Prostate gland (tissue), 2 donors: ENCODE results near the gene CPSF4L. TPM values are rescaled to one million over a fixed set of nuclear protein-coding genes. Genes with fewer than 3 reads are reported as not detected.

Experiments
- DNase-seq: peaks from one replicate; pipeline ENCODE4 v3.0.0-alpha.2; 2019; ENCODE audit warnings: low spot score
- H3K27ac ChIP-seq, 2 donors: fragments of 200-600 bp; sonication (generic); 2 replicates each; pipeline ENCODE4 v1.5.1; 2017 to 2019
- H3K27me3 ChIP-seq: fragments of 200-600 bp; sonication (generic); replicated peaks from 2 replicates; pipeline ENCODE4 v1.5.1; 2019; ENCODE audit not compliant: insufficient read depth
- H3K36me3 ChIP-seq, 2 donors: fragments of 200-600 bp; sonication (generic); 1 replicate in 1 of 2; 2 replicates in 1 of 2; pipeline versions ENCODE4 v1.5.1 to v1.8.1; 2017 to 2019
- H3K4me1 ChIP-seq: fragments of 200-600 bp; sonication (generic); replicated peaks from 2 replicates; pipeline ENCODE4 v1.5.1; 2019
- H3K4me3 ChIP-seq, 2 donors: fragments of 200-600 bp; sonication (generic); 2 replicates each; pipeline ENCODE4 v1.5.1; 2017 to 2019
- H3K9me3 ChIP-seq: fragments of 200-600 bp; sonication (generic); 2 replicates; pipeline ENCODE4 v1.5.1; 2017
- POLR2A ChIP-seq: fragments of 450-650 bp; IDR thresholded peaks from one replicate; pipeline ENCODE4 v1.6.1; 2016; ENCODE audit warnings: antibody characterized with exemption, mild to moderate bottlenecking
- POLR2AphosphoS5 ChIP-seq: sonication (generic); formaldehyde crosslinking; IDR thresholded peaks from one replicate; pipeline ENCODE4 v1.6.1; 2017; ENCODE audit warnings: antibody characterized with exemption
- WGBS: methylation state at CpG from one replicate; pipeline ENCODE4 v1.1.5; 2018; 5-methylcytosine and 5-hydroxymethylcytosine counted together
- intact Hi-C: fragments of 100-400 bp; cut with DNase I; formaldehyde crosslinking; loops from one replicate; pipeline ENCODE4 v1.14.2; 2022
- total RNA-seq, 2 donors: library from RNA; depleted of rRNA; stranded (reverse); fragments of >200 nt; gene quantifications; one replicate each; pipeline ENCODE4 v1.1.0, GENCODE V29; 2016
- TF ChIP-seq, protein P1 (sequence below), 4 experiments: fragments of 200-600 bp in 2 of 4; fragments of 450-650 bp in 2 of 4; sonication (generic) in 2 of 4; IDR thresholded peaks; 1 replicate in 3 of 4; 2 replicates in 1 of 4; pipeline ENCODE4 v1.5.1; 2016 to 2019; ENCODE audit warnings: antibody characterized with exemption in 4 of 4, mild to moderate bottlenecking in 2 of 4, moderate library complexity in 2 of 4

The CPSF4L gene
- total RNA-seq, 2 donors from 2014 or later, result not detected

- H3K9me3 ChIP-seq, result no peaks in the 10 kb centered on the region
- peak overlapping the region; percentile 82 to 86 for H3K27ac ChIP-seq
- no peak overlapping the region for H3K4me3 ChIP-seq
- WGBS, result 27% methylated on average over 7 of the region's 7 CpGs
- no peak for DNase-seq
- no peak for TF ChIP-seq POLR2A
- TF ChIP-seq, protein P1, sequence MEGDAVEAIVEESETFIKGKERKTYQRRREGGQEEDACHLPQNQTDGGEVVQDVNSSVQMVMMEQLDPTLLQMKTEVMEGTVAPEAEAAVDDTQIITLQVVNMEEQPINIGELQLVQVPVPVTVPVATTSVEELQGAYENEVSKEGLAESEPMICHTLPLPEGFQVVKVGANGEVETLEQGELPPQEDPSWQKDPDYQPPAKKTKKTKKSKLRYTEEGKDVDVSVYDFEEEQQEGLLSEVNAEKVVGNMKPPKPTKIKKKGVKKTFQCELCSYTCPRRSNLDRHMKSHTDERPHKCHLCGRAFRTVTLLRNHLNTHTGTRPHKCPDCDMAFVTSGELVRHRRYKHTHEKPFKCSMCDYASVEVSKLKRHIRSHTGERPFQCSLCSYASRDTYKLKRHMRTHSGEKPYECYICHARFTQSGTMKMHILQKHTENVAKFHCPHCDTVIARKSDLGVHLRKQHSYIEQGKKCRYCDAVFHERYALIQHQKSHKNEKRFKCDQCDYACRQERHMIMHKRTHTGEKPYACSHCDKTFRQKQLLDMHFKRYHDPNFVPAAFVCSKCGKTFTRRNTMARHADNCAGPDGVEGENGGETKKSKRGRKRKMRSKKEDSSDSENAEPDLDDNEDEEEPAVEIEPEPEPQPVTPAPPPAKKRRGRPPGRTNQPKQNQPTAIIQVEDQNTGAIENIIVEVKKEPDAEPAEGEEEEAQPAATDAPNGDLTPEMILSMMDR (IDR thresholded peaks at IDR 0.05), result peak in 1 of 4 experiments; percentile 5
- H3K4me1 ChIP-seq, result peaks cover 68% of the 10 kb centered on the region
- no peaks in the 10 kb centered on the region for H3K27me3 ChIP-seq
- H3K36me3 ChIP-seq, result no peaks in the 10 kb centered on the region
- intact Hi-C loops, result no loop called here
Observed at GRCh38 chr17:73289549-73290254, 28.0 kb upstream of the CPSF4L start.

- TF ChIP-seq POLR2A (no peak), POLR2AphosphoS5 (peak; percentile 55)
- TF ChIP-seq, protein P1 (IDR thresholded peaks at IDR 0.05), result no peak
- 40% methylated on average over 19 of the region's 19 CpGs for WGBS
- intact Hi-C loops, result no loop called here
- H3K27me3 ChIP-seq, result no peaks in the 10 kb centered on the region
- peak; percentile 84 for DNase-seq
- no peaks in the 10 kb centered on the region for H3K36me3 ChIP-seq
- H3K4me1 ChIP-seq, result peaks cover 69% of the 10 kb centered on the region
- peak overlapping the region; percentile 82 to 86 for H3K27ac ChIP-seq
- H3K9me3 ChIP-seq, result no peaks in the 10 kb centered on the region
- no peak overlapping the region for H3K4me3 ChIP-seq
Observed at GRCh38 chr17:73288534-73289302, 27.0 kb upstream of the CPSF4L start.

GRCh38 chr17:73286863-73287296 is 25.2 kb upstream of the CPSF4L start:
- Histone ChIP-seq H3K4me3 (no peak overlapping the region), H3K27ac (peak overlapping the region; percentile 82 to 86), H3K4me1 (peaks cover 56% of the 10 kb centered on the region), H3K36me3 (no peaks in the 10 kb centered on the region), H3K27me3 (no peaks in the 10 kb centered on the region), H3K9me3 (no peaks in the 10 kb centered on the region)
- peak; percentile 85 for TF ChIP-seq POLR2AphosphoS5
- TF ChIP-seq, protein P1 (IDR thresholded peaks at IDR 0.05), result no peak
- intact Hi-C loops, result no loop called here
- WGBS, result 26% methylated on average over 8 of the region's 8 CpGs
- peak; percentile 89 for DNase-seq

- no peak for DNase-seq
- intact Hi-C loops, result no loop called here
- TF ChIP-seq POLR2A (no peak), POLR2AphosphoS5 (no peak)
- H3K27ac ChIP-seq, result peak overlapping the region; percentile 82 to 86
- H3K4me1 ChIP-seq, result peaks cover 51% of the 10 kb centered on the region
- no peaks in the 10 kb centered on the region for H3K9me3 ChIP-seq
- no peaks in the 10 kb centered on the region for H3K36me3 ChIP-seq
- H3K4me3 ChIP-seq, result no peak overlapping the region
- WGBS, result 30% methylated on average over 37 of the region's 52 CpGs
- H3K27me3 ChIP-seq, result no peaks in the 10 kb centered on the region
Observed at GRCh38 chr17:73285916-73286862, 24.5 kb upstream of the CPSF4L start.

DNA sequence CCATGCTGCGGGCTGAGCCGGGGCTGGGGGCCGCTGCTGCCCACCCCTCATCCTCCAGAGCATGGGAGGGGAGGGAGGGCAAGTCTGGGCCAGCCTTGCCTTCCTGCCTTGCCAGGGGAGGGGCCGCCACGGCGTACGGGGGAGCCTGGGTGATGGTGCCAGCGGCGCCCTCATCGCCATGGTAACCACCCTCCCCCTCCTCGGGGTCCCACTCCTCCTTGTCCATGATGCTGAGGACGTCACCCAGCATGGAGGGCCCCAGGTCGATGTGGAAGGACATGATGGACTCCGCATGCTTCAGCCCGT is 23.9 kb upstream of the CPSF4L start:
- no CpG with 5 or more reads among the region's 15 CpGs for WGBS
- Histone ChIP-seq H3K27me3 (no peaks in the 10 kb centered on the region), H3K9me3 (no peaks in the 10 kb centered on the region), H3K36me3 (no peaks in the 10 kb centered on the region), H3K4me3 (no peak overlapping the region), H3K4me1 (peaks cover 51% of the 10 kb centered on the region), H3K27ac (peak overlapping the region; percentile 82 to 86)
- no peak for DNase-seq
- intact Hi-C loops, result no loop called here
- no peak for TF ChIP-seq POLR2AphosphoS5
- TF ChIP-seq POLR2A, result no peak
- TF ChIP-seq, protein P1 (IDR thresholded peaks at IDR 0.05), result no peak
